ENCODE data around the gene DCTN1.

GRCh38 chr2:74373985-74374384, 6.1 kb downstream of the DCTN1 start:
- no peak for TF ChIP-seq POLR2AphosphoS5 (IDR thresholded peaks at IDR 0.05; ENCODE audit: low read depth, low read length)
- no peak for TF ChIP-seq POU2F2 (IDR thresholded peaks at IDR 0.05; ENCODE audit: low read depth, low read length)
- TF ChIP-seq POLR2A (IDR thresholded peaks at IDR 0.05; ENCODE audit: low read depth, low read length), result no peak
- TF ChIP-seq TAF1 (IDR thresholded peaks at IDR 0.05; ENCODE audit: low read depth, low read length), result no peak
- no peak for TF ChIP-seq PAX5 (IDR thresholded peaks at IDR 0.05; ENCODE audit: insufficient read depth, low read length, severe bottlenecking)
